ENCODE measurements around the gene GRB10. TPM values are rescaled to one million over a fixed set of nuclear protein-coding genes. Genes with fewer than 3 reads are reported as not detected.

Gene GRB10
- total and polyA plus RNA-seq, 2 of the 8 experiments (the other 6 are each of a cell fraction or from before 2014, with no cell fraction given) = 35.7 to 97.0 TPM

- DNase-seq (ENCODE audit: low read depth in 1 of 2, low spot score in 2 of 2) (no peak), FAIRE-seq (no peak)
- Histone ChIP-seq H4K8ac (ENCODE audit: extremely low read depth, insufficient read depth, low read length) (no peak overlapping the region), H3K14ac (ENCODE audit: insufficient read length) (no peak overlapping the region), H2BK15ac (ENCODE audit: low read length) (no peak overlapping the region), H3K18ac (ENCODE audit: extremely low read depth, low read length) (no peak overlapping the region), H3K27ac (ENCODE audit: low read depth, low read length) (no peak overlapping the region), H4K91ac (replicated peaks; ENCODE audit: insufficient read length, low read length) (no peak overlapping the region), H3K27me3 (replicated peaks in 1 of 4; ENCODE audit: control insufficient read depth in 3 of 4, extremely low read depth in 1 of 4, insufficient read depth in 3 of 4, low read length in 3 of 4) (no peaks in the 10 kb centered on the region), H2BK12ac (ENCODE audit: low read depth, low read length) (no peak overlapping the region), H3K23me2 (ENCODE audit: low read depth, low read length) (peaks cover 2% of the 10 kb centered on the region; the same call in 1 of the 2 replicates), H4K20me1 (replicated peaks in 1 of 2; ENCODE audit: control insufficient read depth in 1 of 2, insufficient read depth in 2 of 2, low read length in 2 of 2) (peaks cover under 1 to 9% of the 10 kb centered on the region in 2 experiments), H2AFZ (ENCODE audit: low read length) (no peak overlapping the region), H2BK5ac (ENCODE audit: low read depth, low read length) (no peak overlapping the region), H3K4me2 (ENCODE audit: insufficient read depth in 1 of 2, low read depth in 2 of 2, low read length in 2 of 2) (no peak overlapping the region), H3K4me3 (ENCODE audit: extremely low read depth in 1 of 4, insufficient read depth in 2 of 4, low read depth in 3 of 4, low read length in 4 of 4) (no peak overlapping the region), H4K5ac (ENCODE audit: insufficient read length, low read depth, low read length) (no peak overlapping the region), H3K79me2 (ENCODE audit: control insufficient read depth in 1 of 2, insufficient read depth in 2 of 2, low read length in 2 of 2) (peaks cover 7 to 96% of the 10 kb centered on the region in 2 experiments), H2AK5ac (ENCODE audit: low read depth, low read length) (no peak overlapping the region), H3K23ac (ENCODE audit: insufficient read length) (no peak overlapping the region), H3K9me3 (ENCODE audit: insufficient read depth in 2 of 2, low read depth in 1 of 2, low read length in 1 of 2) (no peaks in the 10 kb centered on the region), H3K9ac (replicated peaks in 1 of 4; ENCODE audit: extremely low read depth in 1 of 4, low read depth in 3 of 4, low read length in 3 of 4) (no peak overlapping the region), H3K4me1 (replicated peaks in 1 of 4; ENCODE audit: control insufficient read depth in 3 of 4, insufficient read depth in 4 of 4, low read length in 3 of 4) (peaks cover 2 to 7% (median 6%) of the 10 kb centered on the region in 4 experiments; a peak in 6 of 7 replicates), H3K79me1 (ENCODE audit: low read depth, low read length) (peaks cover 6% of the 10 kb centered on the region), H2BK20ac (ENCODE audit: low read length) (no peak overlapping the region), H3K56ac (replicated peaks; ENCODE audit: insufficient read length, low read depth, low read length) (no peak overlapping the region), H3K4ac (replicated peaks; ENCODE audit: insufficient read length, low read depth, low read length) (no peak overlapping the region), H2BK120ac (replicated peaks; ENCODE audit: low read depth, low read length) (no peak overlapping the region), H3K36me3 (ENCODE audit: control insufficient read depth in 2 of 4, insufficient read depth in 4 of 4, low read length in 3 of 4) (no peaks in the 10 kb centered on the region; a peak in 2 of 8 replicates)
- CTCF ChIA-PET (ENCODE audit: partially characterized antibody) = no interaction called here
- 95% methylated on average over 4 of the region's 4 CpGs; no CpG with 5 or more reads in 1 of the 2 experiments for WGBS, 2 experiments (ENCODE audit: extremely low coverage in 1 of 2, insufficient coverage in 1 of 2, insufficient read length in 1 of 2, insufficient replicate concordance in 2 of 2, low coverage in 1 of 2, low lambda C conversion rate in 2 of 2, missing lambda C conversion rate in 1 of 2)
- POLR2A ChIA-PET (ENCODE audit: partially characterized antibody) = interaction anchor here (1.3 kb wide), 2 partner anchors 8 to 12 kb away, joined by 3 to 4 read pairs; no protein-coding TSS in a partner anchor
- TF ChIP-seq TEAD4 (IDR thresholded peaks at IDR 0.05; ENCODE audit: low read depth, low read length) (no peak), EGR1 (IDR thresholded peaks at IDR 0.05; ENCODE audit: borderline replicate concordance, low read depth, low read length) (no peak), USF2 (IDR thresholded peaks at IDR 0.05; ENCODE audit: low read length) (no peak), ATF2 (IDR thresholded peaks at IDR 0.05; ENCODE audit: low read length) (no peak), KDM1A (IDR thresholded peaks at IDR 0.05; ENCODE audit: borderline replicate concordance, low read length) (no peak), EZH2 (IDR thresholded peaks at IDR 0.05; ENCODE audit: low read depth, low read length, severe bottlenecking) (no peak), SAP30 (IDR thresholded peaks at IDR 0.05; ENCODE audit: insufficient read depth, insufficient replicate concordance, low read length) (no peak), SIRT6 (IDR thresholded peaks at IDR 0.05; ENCODE audit: low read length) (no peak), KDM4A (IDR thresholded peaks at IDR 0.05; ENCODE audit: low read depth, low read length, severe bottlenecking) (no peak)
Observed at GRCh38 chr7:50742401-50742800, 40.3 kb downstream of the GRB10 start.

All from H1 (cell line).